Pulmonary artery endothelial cell (primary cell): ENCODE measurements around the gene TANGO6. TPM values are rescaled to one million over a fixed set of nuclear protein-coding genes. Genes with fewer than 3 reads are reported as not detected.

Experiments used
- DNase-seq: peaks from one replicate; pipeline ENCODE4 v3.0.0-alpha.2; 2011; ENCODE audit warnings: low read depth, low spot score
- total RNA-seq: library from RNA; depleted of rRNA; stranded (reverse); fragments of >200 nt; gene quantifications from 2 replicates; pipeline ENCODE4 v1.2.3, GENCODE V29; 2014

The TANGO6 gene
- total RNA-seq, 1 donor from 2014 or later, result 20.9 TPM

GRCh38 chr16:69088684-69089083 is 245.4 kb downstream of the TANGO6 start:
- DNase-seq, result no peak

- DNase-seq, result no peak
Observed at GRCh38 chr16:69089091-69089910, 246.0 kb downstream of the TANGO6 start.

DNA sequence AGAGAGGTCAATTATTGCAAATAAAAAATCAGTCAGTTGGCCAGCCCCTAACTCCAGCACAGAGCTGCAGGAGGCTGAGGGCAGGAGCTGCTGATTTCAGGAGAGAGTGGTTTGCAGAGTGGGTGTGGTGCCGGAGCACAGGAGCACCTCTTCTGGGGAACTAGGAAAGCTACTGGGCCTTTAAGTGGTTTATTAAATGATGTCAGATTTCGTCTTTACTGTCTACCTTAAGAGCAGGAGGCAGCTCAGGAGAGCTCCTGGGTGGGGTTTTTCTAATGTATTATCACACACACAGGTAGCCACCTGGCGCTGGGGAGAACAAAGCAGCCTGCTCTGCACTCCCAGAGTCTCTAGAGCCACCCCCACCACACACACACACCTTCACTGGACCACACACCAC is 250.6 kb downstream of the TANGO6 start:
- no peak for DNase-seq

DNA sequence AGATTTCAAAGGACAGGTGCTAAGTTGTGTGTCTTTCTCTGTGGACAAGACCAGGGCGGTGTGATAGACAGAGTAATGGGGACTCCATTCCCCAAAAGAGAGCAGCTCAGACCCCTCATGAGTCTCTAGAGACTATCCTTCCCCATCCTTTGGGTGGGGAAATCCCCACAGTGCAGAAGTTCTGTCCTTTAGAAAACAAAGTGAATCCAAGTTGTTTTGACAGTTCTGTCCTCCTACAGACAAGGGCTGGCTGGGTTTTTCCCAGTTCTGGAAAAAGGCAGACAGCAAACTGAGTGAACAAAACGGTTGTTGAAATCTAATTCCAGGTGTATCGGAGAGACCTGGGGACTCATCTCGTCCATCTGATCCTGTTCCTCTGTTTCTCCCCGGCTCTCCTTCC is 251.2 kb downstream of the TANGO6 start:
- no peak for DNase-seq

DNA sequence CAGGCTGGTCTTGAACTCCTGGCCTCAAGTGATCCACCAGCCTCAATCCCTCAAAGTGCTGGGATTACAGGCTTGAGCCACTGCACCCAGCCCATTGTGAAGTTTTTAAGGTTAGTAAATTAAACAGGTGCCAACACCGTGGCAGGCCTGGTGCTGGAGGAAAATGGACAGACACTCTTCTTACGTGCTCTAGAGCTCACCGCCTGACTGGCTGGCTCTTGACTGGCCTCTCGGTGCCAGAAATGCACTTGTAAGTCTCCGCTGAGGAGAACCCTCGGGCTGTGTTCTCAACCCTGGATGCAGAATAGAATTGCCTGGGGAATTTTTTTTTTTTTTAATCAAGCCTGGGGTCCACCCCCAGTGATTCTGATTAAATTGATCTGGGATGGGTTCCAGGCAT is 251.9 kb downstream of the TANGO6 start:
- DNase-seq, result no peak

GRCh38 chr16:69100071-69100691 is 256.9 kb downstream of the TANGO6 start:
- no peak for DNase-seq

DNA sequence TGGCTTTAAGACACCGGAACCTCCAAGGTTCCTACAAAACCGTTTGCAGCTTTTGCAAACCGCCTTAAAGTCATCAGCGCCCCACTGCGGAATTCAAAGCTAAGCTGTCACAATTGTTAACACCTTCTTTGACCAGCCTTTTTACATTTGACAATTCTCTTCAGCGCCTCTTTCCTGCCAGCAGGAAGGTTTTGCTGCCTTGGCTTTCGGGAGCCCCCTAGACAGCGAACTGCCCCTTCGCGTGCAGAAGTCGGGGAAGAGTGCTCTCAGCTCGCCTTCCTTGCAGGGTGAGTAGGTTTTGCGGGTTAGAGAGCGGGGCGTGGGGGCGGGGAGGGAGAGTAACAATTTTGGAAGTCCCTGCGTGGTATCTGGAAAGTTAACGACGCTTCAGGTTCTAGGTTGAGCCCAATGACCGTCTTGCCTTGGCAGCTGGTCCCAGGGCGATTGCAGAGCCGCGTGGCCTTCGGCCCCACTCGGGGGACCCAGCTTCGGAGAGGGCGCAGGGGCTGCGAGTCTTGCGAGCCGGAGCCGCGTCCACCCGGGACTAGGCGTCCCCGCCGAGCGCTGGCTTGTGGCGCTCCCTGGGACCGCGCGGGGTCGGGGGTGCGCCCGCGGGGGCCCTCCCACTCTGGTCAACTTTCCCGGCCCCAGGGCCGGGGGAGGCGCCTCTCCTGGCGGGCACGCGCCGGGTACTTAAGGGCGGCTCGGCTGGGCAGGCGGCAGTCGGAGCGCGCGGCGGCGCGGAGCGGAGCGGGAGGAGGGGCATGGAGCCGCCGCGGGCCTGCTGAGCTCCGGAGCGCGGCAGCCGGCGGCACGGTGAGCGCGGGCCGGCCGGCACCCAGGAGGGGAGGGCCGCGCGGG is 262.4 kb downstream of the TANGO6 start, which contains the start of gene HAS3:
HAS3 (plus strand) TSS at position 153 of the 861 bp plus-strand sequence. CDS start 3,743 bp downstream, outside the sequence.
- DNase-seq, result no peak

DNA sequence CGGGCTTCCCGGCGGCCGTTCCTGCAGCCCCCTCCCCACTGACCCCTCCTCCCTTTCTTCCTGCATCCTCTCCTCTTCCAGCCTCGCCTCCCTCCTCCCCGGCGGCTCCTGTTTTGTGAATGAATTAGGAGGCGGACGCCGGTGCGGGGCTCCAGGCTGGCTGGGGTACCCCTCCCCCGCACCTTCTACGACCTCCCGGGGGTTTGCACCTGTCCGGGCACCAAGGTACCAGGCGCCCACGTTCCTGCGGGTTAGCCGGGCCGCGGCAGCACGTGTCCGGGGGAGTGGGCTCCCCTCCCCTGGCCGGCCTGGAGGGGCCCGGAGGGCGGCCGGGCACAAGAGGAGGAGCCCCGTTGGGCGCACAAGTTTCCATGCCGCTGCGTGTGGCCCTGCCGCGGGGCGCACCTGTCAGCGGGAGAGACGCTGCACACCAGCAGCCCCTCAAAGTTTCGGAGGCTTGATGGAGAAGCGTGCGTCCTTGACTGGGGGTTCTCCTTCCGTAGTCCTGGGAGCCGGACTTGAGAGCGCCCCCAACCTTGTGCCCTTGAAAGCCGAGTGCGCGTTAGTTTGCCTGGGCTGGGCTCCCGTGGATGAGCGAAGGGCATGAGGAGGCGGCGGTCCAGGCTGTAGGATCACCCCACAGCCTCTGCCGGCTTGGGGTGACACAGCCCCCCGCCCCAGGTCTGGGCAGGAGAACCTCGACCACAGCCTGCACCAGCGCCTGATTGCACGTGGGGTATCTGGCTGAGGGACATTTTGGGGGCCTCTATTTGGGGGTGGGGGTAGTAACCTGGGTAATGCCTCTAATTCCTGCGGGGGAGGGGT is 263.4 kb downstream of the TANGO6 start:
- no peak for DNase-seq

DNA sequence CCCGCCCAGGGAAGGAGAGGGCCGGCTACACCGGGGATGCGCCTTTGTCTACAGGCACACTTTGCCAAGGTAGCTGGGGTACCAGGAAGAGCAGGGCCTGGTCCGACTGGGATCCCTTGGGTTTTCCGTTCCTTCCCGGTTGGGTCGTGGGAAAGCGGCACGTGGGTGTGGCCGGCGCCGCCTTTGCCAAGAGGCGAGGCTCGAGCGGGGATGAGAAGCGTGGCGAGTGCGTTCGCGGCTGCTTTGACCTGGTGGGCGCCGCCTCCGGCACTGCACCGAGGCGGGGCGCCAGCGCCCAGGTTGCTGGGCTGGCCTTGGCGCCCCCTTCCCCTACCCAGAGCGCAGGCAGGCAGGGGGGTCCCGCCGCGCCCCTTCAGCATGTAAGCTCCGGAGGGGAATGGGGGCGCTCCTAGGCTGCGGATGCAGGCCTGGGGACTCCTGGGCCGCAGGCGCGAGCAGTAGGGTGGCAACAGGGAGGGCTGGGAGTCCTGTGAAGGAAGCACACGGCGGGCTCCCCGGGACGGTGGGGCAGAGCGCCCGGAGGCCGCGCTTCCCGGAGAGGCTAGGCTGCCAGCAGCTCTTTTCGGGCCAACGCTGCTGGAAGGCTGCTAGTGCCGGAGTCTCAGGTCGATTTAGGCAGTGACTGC is 264.1 kb downstream of the TANGO6 start:
- DNase-seq, result no peak

- DNase-seq, result no peak
Observed at GRCh38 chr16:69108064-69108904, 265.0 kb downstream of the TANGO6 start.

- no peak for DNase-seq
Observed at GRCh38 chr16:69108905-69109252, 265.5 kb downstream of the TANGO6 start.

DNA sequence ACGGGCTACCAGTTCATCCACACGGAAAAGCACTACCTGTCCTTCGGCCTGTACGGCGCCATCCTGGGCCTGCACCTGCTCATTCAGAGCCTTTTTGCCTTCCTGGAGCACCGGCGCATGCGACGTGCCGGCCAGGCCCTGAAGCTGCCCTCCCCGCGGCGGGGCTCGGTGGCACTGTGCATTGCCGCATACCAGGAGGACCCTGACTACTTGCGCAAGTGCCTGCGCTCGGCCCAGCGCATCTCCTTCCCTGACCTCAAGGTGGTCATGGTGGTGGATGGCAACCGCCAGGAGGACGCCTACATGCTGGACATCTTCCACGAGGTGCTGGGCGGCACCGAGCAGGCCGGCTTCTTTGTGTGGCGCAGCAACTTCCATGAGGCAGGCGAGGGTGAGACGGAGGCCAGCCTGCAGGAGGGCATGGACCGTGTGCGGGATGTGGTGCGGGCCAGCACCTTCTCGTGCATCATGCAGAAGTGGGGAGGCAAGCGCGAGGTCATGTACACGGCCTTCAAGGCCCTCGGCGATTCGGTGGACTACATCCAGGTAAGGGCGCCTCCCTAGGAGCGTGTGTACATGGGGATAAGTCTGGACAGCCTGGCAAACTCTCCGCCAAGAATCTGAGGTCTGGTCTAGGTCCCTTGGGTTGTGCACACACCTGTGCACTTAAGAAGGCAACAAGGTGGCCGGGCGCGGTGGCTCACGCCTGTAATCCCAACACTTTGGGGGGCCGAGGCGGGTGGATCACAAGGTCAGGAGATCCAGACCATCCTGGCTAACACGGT is 266.3 kb downstream of the TANGO6 start:
- no peak for DNase-seq

GRCh38 chr16:69110406-69110805 is 267.1 kb downstream of the TANGO6 start:
- no peak for DNase-seq

DNA sequence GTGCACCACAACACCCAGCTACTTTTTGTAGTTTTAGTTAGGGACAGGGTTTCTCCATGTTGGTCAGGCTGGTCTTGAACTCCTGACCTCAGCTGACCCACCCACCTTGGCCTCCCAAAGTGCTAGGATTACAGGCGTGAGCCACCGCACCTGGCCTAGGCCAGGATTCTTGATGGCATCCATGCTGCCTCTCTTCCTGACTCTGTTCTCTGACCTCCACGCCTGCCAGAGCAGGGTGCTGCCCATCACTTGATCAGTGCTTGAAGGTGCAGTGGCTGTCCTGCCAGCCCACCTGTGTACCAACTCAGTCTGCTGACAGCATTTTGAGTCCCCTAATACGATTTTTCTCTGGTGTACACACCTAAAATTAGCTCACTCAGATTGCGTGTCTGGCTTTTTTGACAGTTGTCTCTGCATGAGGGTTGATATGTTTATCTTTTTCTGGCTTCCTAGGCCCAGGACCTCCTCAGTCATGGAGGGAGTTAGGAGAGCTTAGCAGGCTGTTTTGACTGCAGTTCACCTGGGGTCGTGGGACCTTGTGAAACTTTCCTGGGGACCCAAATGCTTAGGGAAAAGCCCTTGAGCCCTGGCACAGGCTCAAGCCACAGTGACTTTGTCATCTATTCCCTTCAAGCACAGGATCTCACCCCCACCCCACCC is 268.0 kb downstream of the TANGO6 start:
- DNase-seq, result no peak

- DNase-seq, result no peak
Observed at GRCh38 chr16:69111876-69112230, 268.5 kb downstream of the TANGO6 start.

DNA sequence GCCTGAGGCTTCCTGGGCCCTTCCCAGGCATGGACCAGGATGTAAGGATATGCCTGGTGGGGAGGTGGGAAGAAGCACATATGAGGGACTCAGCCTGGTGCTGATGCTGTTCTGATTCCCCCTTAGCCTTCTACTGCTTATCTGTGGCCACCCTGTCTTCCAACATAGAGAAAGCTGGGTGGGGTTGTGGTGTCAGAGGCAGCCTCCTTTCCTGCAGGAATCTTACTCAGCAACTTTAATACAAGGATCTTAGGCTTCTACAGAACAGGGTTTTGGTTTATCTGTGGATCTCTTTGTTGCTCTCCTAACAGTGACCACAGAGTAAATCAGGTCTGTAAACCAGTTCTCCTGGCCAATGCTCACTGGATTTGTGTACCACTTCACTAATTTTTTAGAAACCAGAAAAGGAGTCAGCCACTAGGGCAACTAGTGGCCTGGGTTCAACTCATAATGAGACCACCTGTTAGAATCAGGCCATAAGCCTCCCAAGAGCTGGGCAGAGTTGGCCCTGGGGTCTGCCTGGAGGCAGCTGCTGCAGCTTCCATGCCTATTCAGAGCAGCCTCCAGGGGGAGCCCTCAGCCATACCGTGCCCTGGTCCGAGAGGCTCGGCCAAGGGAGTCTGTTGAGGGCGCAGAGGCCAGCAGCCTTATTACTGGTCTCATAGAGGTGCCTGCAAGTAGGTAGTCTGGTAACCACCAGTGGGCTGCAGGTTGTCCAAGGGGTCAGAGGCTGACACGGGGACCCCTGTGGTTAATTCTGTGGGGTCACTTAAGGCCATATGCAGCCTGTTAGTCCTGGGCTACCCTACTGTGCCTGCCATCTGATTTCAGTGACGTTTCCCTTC is 269.2 kb downstream of the TANGO6 start:
- DNase-seq, result no peak

- no peak for DNase-seq
Observed at GRCh38 chr16:69113216-69113615, 269.9 kb downstream of the TANGO6 start.
